Stimulated activated CD8-positive, alpha-beta memory T cell treated with anti-CD3 and anti-CD28 coated beads, Interleukin-2, amount 100 ng/mL, for 48 hours (primary cell): Measurements from ENCODE around the gene TIMM23B.
"Not testable (repeated sequence)": the region's sequence is repeated elsewhere in the genome, so short reads cannot be mapped to it uniquely, and the experiment has no call there.

Experiments used
- DNase-seq, 2 donors: peaks; one replicate each; pipeline ENCODE4 v3.0.0-alpha.2; 2020; ENCODE audit warnings: low read depth in 2 of 2

TIMM23B gene

GRCh38 chr10:49941447-49942338 lies at the start of gene TIMM23B, which contains the start of gene PARG:
TSS of gene TIMM23B (plus strand) at chr10:49942053. CDS start at chr10:49942195, 142 bp downstream.
TSS of gene PARG (minus strand) at chr10:49942027. CDS start at chr10:49941725, 302 bp downstream.
- peak; percentile 68 to 69 for DNase-seq

GRCh38 chr10:49899999-49900398 lies 41.9 kb upstream of the TIMM23B start:
- not testable (repeated sequence) for DNase-seq

- DNase-seq: not testable (repeated sequence)
Measured at GRCh38 chr10:49900406-49900805, 41.4 kb upstream of the TIMM23B start.

GRCh38 chr10:49903829-49904228 lies 38.0 kb upstream of the TIMM23B start:
- not testable (repeated sequence) for DNase-seq

GRCh38 chr10:49908290-49909080 lies 33.4 kb upstream of the TIMM23B start:
- DNase-seq: not testable (repeated sequence)

DNA sequence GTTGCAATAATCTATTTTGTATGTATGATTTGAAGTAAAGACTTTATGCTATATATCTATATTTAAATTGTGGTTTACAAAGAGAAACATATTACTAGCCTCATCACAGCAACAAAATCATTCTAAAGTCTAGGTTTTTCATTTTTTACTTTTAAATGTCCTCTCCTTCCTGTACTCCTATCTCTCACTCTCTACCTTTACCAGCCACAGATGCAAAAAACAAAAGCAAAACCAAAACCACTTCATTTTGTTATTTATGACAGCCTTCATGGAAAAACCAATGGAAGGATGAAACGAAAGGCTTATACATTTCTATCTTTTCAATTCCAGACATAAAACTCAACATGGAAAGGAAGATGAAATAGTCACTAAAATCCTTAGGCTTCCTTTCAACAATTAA lies 31.6 kb upstream of the TIMM23B start:
- not testable (repeated sequence) for DNase-seq

- not testable (repeated sequence) for DNase-seq
Measured at GRCh38 chr10:49916451-49916850, 25.4 kb upstream of the TIMM23B start.

DNA sequence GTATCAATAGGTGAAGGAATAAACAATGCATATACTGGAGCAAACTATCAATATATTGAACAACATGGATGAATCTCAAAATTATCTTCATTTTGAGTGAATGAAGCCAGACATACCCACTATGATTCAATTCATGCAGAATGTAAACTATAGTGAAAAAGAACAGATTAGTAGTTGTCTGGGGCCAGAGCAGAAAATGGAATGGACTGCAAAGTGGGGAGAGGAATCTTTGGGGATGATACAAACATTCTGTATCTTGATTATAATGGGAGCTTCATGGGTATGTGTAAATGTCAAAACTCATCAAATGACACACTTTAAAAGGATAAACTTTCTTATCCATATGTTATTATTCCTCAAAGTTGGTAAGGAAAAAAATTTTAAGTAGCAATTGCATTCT lies 23.9 kb upstream of the TIMM23B start:
- not testable (repeated sequence) for DNase-seq

GRCh38 chr10:49922041-49922440 lies 19.8 kb upstream of the TIMM23B start:
- DNase-seq: not testable (repeated sequence)

- not testable (repeated sequence) for DNase-seq
Measured at GRCh38 chr10:49923572-49923971, 18.3 kb upstream of the TIMM23B start.

DNA sequence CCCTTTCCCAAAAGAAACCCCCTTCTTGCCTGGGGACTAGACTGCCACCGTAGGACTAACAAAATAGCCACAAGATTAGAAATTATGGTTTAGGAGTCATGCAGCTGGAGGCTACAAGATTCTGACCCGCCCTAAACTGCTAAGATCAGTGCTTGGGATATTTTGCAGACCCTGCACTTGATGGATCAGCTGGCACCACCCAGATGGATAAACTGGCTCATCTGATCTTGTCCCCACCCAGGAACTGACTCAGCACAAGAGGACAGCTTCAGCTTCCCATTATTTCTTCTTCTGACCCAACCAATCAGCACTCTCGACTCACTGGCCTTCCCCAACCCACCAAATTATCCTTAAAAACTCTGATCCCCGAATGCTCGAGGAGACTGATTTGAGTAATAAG lies 10.6 kb upstream of the TIMM23B start:
- DNase-seq: not testable (repeated sequence)

DNA sequence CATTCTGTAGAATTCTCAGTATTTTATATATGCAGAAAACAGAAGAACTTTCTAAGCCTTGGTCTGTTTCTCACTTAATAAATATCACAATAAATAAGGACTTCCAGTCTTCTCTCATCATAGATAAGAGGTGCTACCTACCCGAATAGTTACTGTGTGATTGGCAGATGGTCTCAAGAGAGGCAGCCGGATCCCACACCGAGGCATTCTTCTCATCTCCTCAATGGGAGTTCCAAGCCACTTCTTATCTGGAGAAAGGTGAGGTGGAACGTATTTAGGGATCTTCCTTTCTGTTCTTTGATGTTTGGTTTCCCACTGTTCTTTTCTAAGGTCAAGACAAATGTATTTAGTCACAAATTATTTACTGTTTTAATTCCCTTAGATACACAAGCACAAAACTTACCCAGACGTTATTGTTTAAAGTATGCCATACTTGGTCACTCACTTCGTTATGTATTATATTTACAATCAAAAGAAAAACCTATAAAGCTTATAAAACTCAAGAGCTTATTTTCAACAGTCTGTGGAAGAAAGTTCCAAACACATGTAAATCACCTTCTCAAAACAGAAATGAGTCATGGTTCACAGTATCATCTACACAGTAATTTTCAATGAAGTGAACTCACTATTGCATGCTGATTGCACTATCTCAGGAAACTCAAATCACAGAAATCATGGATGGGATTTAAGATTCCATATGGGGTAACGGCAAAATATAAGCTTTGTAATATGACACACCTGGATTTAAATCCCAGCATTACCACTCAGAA lies 9.7 kb upstream of the TIMM23B start:
- DNase-seq: not testable (repeated sequence)

GRCh38 chr10:49942339-49942705 lies 469 bp downstream of the TIMM23B start:
- DNase-seq: not testable (repeated sequence)

DNA sequence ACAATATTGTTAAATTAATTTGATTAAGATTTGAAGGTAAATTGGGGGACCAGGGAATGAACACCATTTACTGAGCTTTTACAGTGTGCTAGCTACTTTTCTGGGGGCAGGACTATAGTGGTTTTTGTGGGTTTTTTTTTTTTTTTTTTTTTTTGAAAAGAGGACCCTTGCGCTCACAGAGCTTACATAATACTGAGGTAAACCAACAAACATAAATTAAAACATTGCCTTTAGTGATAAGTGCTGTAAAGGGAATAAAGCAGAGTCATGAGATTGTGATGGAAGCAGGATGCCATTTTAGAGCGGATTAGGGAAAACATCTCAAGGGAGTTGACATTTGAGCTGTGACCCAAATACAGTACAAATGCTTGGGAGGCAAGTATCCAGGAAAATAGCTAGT lies 1.8 kb downstream of the TIMM23B start:
- not testable (repeated sequence) for DNase-seq

GRCh38 chr10:49948142-49948541 lies 6.3 kb downstream of the TIMM23B start:
- DNase-seq: not testable (repeated sequence)

- DNase-seq: not testable (repeated sequence)
Measured at GRCh38 chr10:49948737-49949136, 6.9 kb downstream of the TIMM23B start.

DNA sequence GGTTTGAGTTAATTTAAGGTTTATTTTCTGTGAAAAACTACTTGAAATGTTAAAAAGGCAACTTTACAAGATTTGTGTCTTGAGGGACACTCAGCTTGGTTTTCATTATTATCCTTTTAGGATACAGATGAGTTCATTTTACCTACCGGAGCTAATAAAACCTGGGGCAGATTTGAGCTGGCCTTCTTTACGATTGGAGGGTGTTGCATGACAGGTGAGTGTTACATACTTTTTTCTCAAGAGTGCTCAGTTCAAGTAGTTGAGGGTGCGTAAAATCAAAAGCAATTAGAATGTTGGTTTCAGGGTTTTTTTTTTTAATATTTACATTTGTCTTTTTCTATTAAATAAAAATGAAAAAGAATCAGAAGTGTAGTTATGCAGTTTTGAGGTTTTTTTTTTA lies 10.2 kb downstream of the TIMM23B start:
- DNase-seq: not testable (repeated sequence)

- DNase-seq: not testable (repeated sequence)
Measured at GRCh38 chr10:49953122-49953521, 11.3 kb downstream of the TIMM23B start.

DNA sequence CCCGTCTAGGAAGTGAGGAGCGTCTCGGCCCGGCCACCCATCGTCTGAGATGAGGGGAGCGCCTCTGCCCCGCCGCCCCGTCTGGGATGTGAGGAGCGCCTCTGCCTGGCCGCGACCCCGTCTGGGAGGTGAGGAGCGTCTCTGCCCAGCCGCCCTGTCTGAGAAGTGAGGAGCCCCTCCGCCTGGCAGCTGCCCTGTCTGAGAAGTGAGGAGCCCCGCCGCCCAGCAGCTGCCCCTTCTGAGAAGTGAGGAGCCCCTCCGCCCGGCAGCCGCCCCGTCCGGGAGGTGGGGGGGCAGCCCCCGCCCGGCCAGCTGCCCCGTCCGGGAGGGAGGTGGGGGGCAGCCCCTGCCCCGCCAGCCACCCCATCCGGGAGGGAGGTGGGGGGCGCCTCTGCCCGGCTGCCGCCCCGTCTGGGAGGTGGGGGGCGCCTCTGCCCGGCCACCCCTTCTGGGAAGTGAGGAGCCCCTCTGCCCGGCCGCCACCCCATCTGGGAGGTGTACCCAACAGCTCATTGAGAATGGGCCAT lies 28.5 kb downstream of the TIMM23B start:
- not testable (repeated sequence) for DNase-seq

GRCh38 chr10:49971466-49971865 lies 29.6 kb downstream of the TIMM23B start:
- DNase-seq: not testable (repeated sequence)

GRCh38 chr10:49972094-49972493 lies 30.2 kb downstream of the TIMM23B start:
- DNase-seq: not testable (repeated sequence)
